Ramos (cell line): ENCODE data around the gene CUEDC2.

Experiments
- in situ Hi-C: fragments of 300-500 bp; cut with MboI; formaldehyde crosslinking; loops from one replicate; pipeline ENCODE4 v1.14.3; 2022; ENCODE audit warnings: low sequenced_read_pairs; ENCODE audit not compliant: unreplicated experiment

The CUEDC2 gene

DNA sequence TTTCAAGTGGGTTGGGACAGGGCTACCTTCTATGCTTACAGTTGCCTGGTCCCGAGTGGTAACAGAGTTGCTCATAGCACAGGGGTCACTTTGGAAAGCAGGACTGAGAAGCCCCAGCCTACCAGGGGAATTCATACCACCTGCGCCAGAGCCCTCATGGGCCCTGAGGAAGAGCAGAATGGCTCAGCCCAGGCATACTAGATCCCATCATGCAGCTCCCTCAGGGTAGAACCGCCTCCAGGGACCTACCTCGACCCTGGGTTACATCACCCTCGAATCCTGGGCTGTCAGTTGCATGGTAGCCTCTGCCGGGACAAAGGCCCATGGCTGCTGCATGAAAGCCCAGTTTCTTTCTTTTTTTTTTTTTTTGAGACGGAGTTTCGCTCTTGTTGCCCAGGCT, 2.9 kb downstream of the CUEDC2 start:
- in situ Hi-C loops: no loop called here

- in situ Hi-C loops: no loop called here
Observed at GRCh38 chr10:102426803-102427287, 5.5 kb downstream of the CUEDC2 start.

GRCh38 chr10:102425444-102425843, 6.9 kb downstream of the CUEDC2 start:
- in situ Hi-C loops: no loop called here

- in situ Hi-C loops: no loop called here
Observed at GRCh38 chr10:102424916-102425315, 7.5 kb downstream of the CUEDC2 start.

- in situ Hi-C loops: no loop called here
Observed at GRCh38 chr10:102424145-102424544, 8.2 kb downstream of the CUEDC2 start.

DNA sequence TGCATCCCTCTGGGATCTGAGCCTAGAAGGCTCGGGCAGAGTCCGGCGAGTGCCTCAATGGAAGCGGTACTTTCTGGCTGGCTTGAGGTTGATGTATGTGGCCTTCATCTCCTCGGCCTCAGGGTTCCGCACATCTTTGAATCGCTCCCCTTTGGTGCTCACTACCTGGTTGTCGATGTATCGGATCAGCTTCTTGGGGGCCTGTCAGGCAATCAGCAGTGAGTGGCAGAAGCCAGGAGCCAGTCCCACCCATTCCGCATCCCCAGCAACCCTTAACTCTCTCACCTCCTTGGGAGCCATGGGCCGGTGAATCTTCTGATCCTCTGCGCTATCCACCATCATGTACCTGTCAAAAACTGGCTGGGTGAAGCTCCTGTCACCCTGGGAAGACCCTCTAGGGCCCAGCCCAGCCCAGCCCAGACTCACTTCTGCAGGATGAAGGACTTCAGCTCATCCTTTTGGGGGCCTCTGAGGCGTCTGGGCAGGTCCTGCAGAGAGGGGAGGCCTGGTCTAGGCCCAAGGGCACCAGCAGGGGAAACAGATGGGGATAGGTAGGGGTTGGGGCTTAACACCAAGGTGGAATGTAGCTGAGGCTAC, 8.9 kb downstream of the CUEDC2 start:
- in situ Hi-C loops: no loop called here

- in situ Hi-C loops: no loop called here
Observed at GRCh38 chr10:102422545-102423129, 9.7 kb downstream of the CUEDC2 start.

DNA sequence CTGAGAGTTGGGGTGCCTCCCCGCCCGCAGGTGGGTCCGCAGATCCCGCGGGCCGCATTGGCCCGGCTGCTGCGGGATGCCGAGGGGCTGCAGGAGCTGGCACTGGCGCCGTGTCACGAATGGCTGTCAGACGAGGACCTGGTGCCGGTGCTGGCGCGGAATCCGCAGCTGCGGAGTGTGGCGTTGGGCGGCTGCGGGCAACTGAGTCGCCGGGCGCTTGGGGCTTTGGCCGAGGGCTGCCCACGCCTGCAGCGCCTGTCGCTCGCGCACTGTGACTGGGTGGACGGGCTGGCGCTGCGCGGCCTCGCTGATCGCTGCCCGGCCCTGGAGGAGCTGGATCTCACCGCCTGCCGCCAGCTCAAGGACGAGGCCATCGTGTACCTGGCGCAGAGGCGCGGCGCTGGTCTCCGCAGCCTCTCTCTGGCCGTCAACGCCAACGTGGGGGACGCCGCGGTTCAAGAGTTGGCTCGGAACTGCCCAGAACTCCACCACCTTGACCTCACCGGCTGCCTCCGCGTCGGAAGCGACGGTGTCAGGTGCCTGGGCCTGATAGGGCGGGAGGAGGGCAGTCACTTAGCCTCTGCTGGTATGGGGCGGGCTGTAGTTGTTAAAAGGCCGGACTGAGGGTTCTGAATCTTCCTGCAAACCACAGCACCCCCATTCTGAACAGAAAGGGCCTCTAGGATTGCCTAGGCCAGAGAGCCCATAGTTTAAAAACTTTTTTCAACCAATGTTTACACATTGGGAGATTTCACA, 10.4 kb downstream of the CUEDC2 start:
- in situ Hi-C loops: no loop called here

DNA sequence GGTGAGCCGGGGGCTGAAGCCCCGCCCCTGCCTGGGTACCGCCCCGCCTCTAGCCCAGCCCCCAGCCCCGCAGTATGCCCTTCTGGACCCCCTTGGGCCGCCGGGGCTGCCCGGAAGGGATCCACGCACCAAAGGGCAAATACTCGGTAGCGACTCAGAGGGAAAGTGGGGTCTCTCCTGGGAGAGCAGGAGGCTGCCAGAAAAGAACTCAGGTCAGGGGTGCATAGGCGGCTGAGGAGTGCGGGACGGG, 10.9 kb downstream of the CUEDC2 start:
- in situ Hi-C loops: no loop called here

DNA sequence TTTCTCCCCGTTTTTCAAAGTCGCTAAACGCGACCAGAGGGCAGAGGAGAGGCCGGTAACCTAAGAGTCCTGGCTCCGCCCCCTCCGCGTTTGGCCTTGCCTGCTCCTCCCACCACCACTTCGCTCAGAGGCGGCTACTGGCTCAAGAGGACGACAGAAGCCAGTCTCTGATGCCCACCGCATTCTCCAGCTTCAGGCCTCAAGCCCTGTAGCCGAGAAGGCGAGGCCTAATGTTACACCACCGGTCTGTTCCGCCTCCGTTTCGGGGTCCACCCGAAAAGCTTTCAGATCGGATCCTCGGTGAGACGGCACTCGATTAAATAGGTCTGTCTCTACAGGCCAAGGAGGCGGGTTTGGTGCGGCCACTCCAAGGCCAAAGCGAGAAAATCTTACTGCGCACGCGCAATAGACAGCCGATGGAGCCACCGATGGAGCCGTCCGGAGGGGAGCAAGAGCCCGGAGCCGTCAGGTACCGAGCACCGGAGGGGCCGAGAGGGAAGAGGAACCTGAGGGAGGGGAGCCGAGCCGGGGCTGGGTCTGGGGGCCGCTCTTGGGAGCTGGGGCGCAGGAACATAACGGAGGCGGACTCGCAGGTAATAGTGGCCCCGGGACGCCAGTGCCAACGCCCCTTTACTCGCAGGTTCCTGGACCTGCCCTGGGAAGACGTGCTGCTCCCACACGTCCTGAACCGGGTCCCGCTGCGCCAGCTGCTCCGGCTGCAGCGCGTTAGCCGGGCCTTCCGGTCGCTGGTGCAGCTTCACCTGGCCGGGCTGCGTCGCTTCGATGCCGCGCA, 11.5 kb downstream of the CUEDC2 start, which contains the start of gene FBXL15:
Gene FBXL15, plus strand, starts transcription at position 123 of the 793 bp plus-strand sequence. Its CDS starts 294 bp downstream, at position 417.
- in situ Hi-C loops: no loop called here

- in situ Hi-C loops: no loop called here
Observed at GRCh38 chr10:102420181-102420713, 12.1 kb downstream of the CUEDC2 start.

GRCh38 chr10:102419269-102420180, 12.8 kb downstream of the CUEDC2 start:
- in situ Hi-C loops: no loop called here

DNA sequence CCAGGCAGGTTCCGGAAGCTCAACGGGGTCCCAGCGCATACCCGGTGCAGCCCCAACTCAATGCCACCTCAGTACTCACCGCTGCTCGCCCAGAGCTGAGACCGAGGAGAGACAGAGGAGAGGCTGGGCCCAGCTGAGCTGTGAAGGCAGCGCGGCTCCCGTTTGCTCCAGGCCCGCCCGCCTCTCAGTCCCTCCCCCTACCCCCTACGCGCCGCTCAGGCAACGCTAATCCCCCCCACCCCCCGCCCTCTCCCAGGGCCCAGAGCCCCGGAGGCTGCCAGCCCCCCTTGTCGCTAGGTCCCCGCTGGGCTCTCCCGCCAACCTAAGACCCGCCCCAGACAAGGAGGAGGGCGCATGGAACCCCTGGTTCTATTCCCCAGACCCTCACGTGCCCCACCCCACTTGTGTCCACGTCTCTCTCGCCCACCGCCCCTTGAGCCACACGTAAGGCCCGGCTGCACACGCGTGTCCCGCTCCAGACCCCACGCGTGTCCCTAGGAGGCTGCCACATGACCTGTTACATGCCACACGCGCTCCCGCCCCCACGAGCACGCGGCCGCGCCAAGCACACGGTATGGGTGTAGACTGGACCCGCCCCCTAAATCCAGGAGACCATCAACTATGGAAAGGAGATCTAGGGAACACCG, 13.6 kb downstream of the CUEDC2 start, which contains the start of gene PSD:
Gene PSD, minus strand, starts transcription at position 164 of the 647 bp plus-strand sequence. CDS start 1,747 bp downstream, outside the sequence.
- in situ Hi-C loops: no loop called here

- in situ Hi-C loops: no loop called here
Observed at GRCh38 chr10:102416695-102417094, 15.7 kb downstream of the CUEDC2 start.

DNA sequence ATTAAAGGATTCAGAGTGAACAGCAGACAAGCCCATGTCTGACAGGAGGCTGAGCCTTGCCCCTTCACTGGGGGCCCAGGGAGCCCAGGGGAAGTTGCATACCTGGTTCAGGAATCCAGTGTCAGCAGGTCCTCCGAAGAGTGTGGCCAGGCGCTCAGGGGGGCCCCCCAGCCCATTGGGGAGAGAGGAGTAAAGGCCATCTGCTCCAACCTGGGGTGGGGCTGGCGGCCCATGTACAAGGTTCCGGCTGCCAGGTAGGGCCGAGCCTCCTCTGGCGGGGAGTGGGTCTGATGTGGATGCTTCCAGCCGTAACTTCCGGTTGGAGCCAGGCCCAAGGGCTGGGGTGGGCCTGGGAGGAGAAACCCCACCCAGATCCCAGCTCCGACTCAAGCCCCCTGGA, 16.1 kb downstream of the CUEDC2 start:
- in situ Hi-C loops: no loop called here

DNA sequence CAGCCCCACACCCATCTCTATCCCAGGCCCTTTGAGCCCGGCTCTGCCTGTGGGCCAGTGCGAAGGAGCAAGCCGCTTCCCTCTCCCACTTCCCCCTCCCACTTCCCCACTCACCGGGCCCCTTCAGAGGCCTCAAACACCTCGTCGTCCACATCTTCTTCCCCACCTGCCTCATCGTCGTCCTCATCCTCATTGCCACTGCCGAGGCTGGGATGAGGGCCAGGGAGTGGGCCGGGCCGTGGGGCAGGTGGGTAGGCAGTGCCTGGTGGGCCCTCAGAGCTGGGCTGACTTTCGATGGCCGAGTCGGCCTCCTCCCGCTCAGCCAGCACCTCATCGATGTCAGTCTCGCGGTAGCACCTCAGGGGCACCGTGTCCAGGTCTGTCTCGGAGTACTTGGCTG, 17.6 kb downstream of the CUEDC2 start:
- in situ Hi-C loops: no loop called here

- in situ Hi-C loops: no loop called here
Observed at GRCh38 chr10:102413806-102414561, 18.4 kb downstream of the CUEDC2 start.

DNA sequence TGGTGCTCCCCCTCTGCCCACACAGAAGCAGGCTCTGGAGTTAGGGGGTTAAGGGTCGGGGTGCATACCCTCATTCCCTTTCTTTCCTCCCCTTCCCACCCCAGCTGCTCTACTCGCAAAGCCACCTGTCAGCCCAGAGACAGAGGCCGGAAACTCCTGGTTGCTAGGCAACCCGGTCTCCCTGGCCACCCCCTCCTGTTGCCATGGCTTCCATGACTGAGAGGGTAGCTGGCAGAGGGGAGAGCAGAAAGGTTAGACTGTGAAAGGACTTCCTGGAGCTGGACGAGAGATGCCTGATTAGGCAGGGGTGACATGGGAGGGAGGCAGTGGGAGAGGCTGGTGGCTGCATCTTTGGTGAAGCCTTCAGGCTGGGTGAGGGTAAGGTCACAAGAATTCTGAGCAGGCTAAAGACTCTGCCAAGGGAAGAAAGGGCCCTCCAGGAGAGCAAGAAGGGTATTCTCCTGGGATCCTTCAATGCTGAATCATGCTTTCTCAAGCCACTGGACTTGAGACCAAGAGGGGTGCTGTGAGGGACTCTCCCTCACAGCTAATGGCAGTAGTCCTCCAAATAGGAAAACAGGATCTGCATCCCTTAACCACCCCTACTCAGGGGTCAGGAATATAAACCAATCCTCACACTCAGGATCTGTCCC, 19.2 kb downstream of the CUEDC2 start:
- in situ Hi-C loops: no loop called here
